HK-2 (cell line): Measurements from ENCODE around the gene TRHDE.

Experiments
- DNase-seq: peaks from one replicate; pipeline ENCODE4 v3.0.0-alpha.2; 2018; ENCODE audit not compliant: unreplicated experiment

TRHDE gene

GRCh38 chr12:72444566-72444965, 172.4 kb downstream of the TRHDE start:
- no peak for DNase-seq

- DNase-seq, result no peak
These were observed 175.9 kb downstream of the TRHDE start for GRCh38 chr12:72448089-72448488.

- no peak for DNase-seq
These were observed 176.6 kb downstream of the TRHDE start for GRCh38 chr12:72448805-72449204.

- DNase-seq, result no peak
These were observed 180.9 kb downstream of the TRHDE start for GRCh38 chr12:72453066-72453465.

- no peak for DNase-seq
These were observed 181.4 kb downstream of the TRHDE start for GRCh38 chr12:72453550-72453949.

- DNase-seq, result no peak
These were observed 192.3 kb downstream of the TRHDE start for GRCh38 chr12:72464471-72464870.

- DNase-seq, result no peak
These were observed 193.0 kb downstream of the TRHDE start for GRCh38 chr12:72465155-72465554.

GRCh38 chr12:72465940-72466630, 193.9 kb downstream of the TRHDE start:
- DNase-seq, result no peak

GRCh38 chr12:72467985-72468384, 195.8 kb downstream of the TRHDE start:
- no peak for DNase-seq

- DNase-seq, result no peak
These were observed 196.3 kb downstream of the TRHDE start for GRCh38 chr12:72468505-72468904.

GRCh38 chr12:72471806-72472205, 199.6 kb downstream of the TRHDE start:
- no peak for DNase-seq

- DNase-seq, result no peak
These were observed 200.2 kb downstream of the TRHDE start for GRCh38 chr12:72472350-72472749.

GRCh38 chr12:72476301-72476700, 204.1 kb downstream of the TRHDE start:
- no peak for DNase-seq

- DNase-seq, result no peak
These were observed 213.0 kb downstream of the TRHDE start for GRCh38 chr12:72485017-72485701.

- DNase-seq, result no peak
These were observed 219.3 kb downstream of the TRHDE start for GRCh38 chr12:72491426-72491825.

GRCh38 chr12:72493407-72493806, 221.2 kb downstream of the TRHDE start:
- no peak for DNase-seq

- no peak for DNase-seq
These were observed 226.2 kb downstream of the TRHDE start for GRCh38 chr12:72498354-72498753.

GRCh38 chr12:72499244-72499643, 227.1 kb downstream of the TRHDE start:
- DNase-seq, result no peak

- DNase-seq, result no peak
These were observed 230.4 kb downstream of the TRHDE start for GRCh38 chr12:72502546-72502945.

GRCh38 chr12:72505227-72505626, 233.1 kb downstream of the TRHDE start:
- DNase-seq, result no peak

GRCh38 chr12:72509891-72510290, 237.7 kb downstream of the TRHDE start:
- DNase-seq, result no peak

- DNase-seq, result no peak
These were observed 238.6 kb downstream of the TRHDE start for GRCh38 chr12:72510772-72511171.

- no peak for DNase-seq
These were observed 239.3 kb downstream of the TRHDE start for GRCh38 chr12:72511498-72511897.

GRCh38 chr12:72511906-72512305, 239.7 kb downstream of the TRHDE start:
- no peak for DNase-seq
